IPS-18c (cell line): Measurements from ENCODE around the gene MCC.
"Not testable (repeated sequence)": the region's sequence is repeated elsewhere in the genome, so short reads cannot be mapped to it uniquely, and the experiment has no call there.

Experiments used
- H3K4me3 ChIP-seq: 2 replicates; pipeline ENCODE4 v1.7.0; 2013; ENCODE audit warnings: low read depth, mild to moderate bottlenecking, low read length, moderate library complexity; ENCODE audit not compliant: insufficient read depth
- H3K9me3 ChIP-seq: one replicate; pipeline ENCODE4 v1.6.1; 2013; ENCODE audit warnings: mild to moderate bottlenecking, low read length, moderate library complexity; ENCODE audit not compliant: control insufficient read depth, insufficient read depth

The MCC gene

DNA sequence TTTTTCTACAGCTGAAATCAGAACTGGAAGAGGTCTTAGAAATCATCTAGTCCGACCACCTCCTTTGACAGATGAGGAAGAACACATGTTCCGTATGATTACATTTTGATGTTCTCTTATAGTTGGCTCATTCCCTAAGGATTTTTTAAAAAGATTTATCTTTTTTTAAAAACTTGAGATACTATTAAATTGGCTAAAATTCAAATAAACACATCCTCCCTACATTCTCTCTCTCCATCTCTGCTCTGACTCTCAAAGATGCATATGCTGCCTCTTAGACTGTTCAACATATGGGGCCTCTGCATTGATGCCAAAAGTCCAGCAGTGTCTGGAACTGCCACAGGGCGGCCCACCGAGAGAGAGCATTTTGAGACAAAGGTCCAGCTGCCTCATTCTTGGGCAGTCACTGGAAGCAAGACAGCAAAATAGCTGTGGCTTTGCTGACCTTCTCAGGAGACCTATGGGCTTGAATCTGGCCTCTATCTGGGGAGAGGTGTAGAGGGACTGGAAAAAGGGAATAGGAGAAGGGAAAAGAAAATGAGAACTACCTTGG is 40.7 kb downstream of the MCC start:
- Histone ChIP-seq H3K9me3 (no peaks in the 10 kb centered on the region), H3K4me3 (no peak overlapping the region)

DNA sequence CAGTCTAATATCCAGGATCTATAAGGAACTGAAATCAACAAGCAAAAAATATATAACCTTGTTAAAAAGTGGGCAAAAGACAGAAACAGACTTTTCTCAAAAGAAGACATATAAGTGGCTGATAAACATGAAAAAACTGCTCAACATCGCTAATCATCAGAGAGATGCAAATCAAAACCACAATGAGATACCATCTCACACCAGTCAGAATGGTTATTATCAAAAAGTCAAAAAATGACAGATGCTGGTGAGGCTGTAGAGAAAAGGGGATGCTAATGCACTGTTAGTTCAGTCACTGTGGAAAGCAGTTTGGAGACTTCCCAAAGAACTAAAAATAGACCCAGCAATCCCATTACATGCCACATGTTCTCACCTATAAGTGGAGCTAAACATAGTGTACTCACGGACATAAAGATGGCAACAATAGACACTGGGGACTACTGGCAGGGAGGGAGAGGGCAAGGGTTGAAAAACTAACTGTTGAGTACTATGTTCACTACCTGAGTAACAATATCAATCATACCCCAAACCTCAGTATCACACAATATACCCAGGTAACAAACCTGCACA is 41.8 kb downstream of the MCC start:
- Histone ChIP-seq H3K9me3 (no peaks in the 10 kb centered on the region), H3K4me3 (no peak overlapping the region)

DNA sequence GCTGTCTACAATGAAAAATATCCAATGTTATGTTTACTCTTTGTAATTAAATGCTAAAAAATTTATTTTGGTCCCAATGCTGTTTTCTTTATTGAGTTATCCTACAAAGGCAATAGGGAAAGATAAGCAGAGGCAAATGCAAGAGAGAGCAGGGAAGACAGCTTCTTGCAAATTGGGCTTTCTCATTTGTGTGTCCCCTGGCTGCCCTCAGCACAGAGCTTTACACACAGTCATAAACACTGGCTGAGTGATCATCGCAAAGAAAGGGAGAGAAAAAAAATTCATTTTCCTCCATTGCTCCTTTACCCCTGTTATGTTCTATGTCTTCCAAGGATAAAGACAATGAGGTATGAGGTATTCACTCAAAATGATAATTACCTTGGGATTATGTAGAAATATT is 51.1 kb downstream of the MCC start:
- no peak overlapping the region for H3K4me3 ChIP-seq
- no peaks in the 10 kb centered on the region for H3K9me3 ChIP-seq

DNA sequence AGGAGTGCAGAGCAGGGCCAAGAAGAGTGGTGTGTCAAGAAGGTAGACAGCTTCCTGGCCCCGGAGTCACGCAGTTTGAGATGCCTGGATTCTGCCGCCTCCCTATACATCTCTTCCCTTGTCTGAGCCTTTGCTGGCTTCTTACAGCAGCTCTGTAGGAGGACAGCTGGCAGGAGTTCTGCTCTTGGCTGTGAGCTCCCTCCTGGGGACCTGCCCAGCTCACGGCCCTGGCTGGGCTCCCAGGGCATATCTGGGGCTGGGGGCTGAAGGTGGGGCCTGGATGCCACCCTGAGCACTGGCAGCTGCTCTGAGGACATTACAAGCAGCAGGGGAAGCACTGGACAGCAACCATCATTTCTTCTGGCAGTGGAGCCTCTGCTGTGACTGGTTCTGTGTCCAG is 52.7 kb downstream of the MCC start:
- no peaks in the 10 kb centered on the region for H3K9me3 ChIP-seq
- H3K4me3 ChIP-seq, result no peak overlapping the region

DNA sequence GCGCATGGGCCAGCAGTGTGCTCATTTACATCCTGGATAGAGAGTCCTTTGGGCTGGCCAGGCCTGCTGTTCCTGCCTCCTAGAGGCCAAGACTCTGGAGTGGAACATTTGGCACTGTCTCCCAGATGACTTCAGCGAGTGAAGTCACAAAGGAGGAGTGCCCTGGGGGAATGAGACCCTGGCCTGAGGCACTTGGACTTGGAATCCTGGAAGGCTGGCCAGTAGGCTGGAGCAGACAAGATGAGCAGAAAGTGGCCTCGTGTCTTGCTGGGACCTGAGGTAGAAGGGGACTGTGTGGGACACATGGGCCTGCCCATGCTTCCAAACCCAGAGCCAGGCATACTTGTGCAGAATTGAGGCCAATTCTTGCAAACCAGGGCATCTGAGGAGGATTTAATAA is 53.4 kb downstream of the MCC start, which contains the start of gene TSSK1B:
Gene TSSK1B, minus strand, starts transcription at position 101 of the 400 bp plus-strand sequence. CDS start 150 bp downstream, outside the sequence.
- no peaks in the 10 kb centered on the region for H3K9me3 ChIP-seq
- no peak within 1 kb of the TSS for H3K4me3 ChIP-seq

DNA sequence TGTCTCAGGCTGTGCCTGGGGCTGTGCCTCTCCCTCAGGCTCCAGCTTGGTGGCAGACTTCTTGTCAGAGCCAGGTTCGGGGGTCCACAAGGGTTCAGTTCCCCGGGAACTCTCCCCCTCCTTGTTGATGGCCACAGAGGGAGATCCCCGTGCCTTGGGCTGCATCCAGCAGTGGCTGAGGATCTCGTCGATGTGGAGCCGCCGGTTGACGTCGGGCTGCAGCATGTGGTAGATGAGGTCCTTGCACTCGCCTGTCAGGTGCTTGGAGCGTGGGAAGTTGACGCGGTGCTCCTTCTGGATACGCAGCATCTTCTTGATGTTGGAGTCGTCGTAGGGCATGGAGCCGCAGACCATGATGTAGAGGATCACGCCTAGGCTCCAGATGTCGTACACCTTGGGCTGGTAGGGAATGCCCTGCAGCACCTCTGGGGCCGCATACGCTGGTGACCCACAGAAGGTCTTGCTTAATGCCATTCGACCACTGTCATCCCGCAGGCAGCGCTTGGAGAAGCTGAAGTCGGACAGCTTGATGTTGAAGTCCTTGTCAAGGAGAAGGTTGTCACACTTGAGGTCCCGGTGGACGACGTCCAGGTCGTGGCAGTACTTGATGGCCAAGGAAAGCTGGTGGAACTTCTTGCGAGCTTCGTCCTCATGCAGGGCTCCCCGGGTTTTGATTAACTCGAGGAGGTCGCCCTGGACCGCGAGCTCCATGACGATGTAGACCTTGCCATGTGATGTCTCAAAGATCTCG is 54.2 kb downstream of the MCC start:
- no peaks in the 10 kb centered on the region for H3K9me3 ChIP-seq
- no peak overlapping the region for H3K4me3 ChIP-seq

DNA sequence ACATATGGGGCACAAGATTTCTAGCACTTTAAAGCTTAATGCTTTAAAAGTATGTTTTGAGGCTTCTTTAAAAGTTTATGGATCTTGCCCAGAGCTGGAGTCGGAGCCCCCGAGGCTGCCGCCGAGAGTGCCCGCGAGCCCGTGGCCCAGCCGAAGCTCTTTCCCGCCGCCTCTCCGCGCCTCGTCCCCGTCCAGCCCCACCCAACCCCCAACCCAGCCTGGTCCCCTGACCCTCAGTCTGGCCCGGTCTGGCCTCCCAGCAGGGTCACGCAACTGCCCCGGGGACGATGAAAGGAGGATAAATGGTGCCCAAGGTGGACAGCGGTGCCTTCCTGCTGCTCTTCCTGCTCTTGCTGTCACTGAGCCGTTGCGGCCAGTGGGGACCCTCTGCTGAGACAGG is 55.2 kb downstream of the MCC start:
- Histone ChIP-seq H3K4me3 (no peak overlapping the region), H3K9me3 (no peaks in the 10 kb centered on the region)

DNA sequence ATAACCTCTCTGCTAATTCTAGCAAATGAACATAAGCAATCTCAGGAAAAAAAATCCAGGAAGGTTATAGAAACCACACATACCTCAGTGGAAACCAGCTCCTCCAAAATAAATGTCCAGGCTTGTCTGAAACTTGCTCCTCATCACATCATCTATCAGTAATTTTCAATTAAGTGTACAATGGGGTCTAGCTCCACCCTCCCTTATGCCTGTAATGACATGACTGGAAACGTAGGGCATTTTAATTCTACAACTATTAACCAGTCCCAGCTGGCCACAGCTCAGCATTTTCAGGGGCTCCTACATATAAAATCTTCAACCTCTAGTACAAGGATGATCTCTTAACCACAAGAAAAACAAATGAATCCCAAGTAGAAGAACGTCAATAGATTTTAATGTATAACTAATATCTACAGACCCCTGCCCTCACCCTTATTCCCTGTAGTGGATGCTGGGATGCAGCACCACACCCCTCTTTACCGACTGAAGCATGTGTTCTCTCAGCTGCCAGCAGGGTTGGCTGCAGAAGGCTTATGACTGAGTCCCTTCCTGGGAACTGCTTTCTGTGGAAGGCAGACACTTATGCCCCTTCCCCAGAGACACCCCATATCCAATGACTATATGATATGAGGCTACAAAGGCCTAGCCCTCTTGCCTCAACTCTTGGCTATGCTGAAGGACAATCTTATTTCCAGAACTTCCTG is 60.2 kb downstream of the MCC start:
- no peak overlapping the region for H3K4me3 ChIP-seq
- H3K9me3 ChIP-seq, result no peaks in the 10 kb centered on the region

DNA sequence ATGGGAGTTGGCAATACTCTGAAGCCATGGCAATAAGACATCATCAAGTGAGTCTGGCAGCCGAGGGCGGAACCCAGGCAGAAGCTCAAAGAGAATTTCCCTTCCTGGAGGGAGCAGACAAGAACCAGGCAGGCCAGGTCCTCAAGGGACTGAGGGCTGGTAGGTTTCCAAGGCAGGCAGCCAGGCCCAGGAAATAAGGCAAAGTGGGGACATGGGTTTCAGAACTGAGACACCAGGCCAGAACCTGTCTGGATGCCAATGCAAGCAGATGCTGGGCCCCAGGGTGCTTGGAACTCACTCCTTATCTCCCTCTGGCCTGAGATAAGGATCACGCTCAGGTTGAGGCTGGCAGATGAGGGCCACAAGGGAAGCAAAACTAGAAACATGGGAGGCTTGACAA is 62.3 kb downstream of the MCC start:
- Histone ChIP-seq H3K9me3 (no peaks in the 10 kb centered on the region), H3K4me3 (no peak overlapping the region)

DNA sequence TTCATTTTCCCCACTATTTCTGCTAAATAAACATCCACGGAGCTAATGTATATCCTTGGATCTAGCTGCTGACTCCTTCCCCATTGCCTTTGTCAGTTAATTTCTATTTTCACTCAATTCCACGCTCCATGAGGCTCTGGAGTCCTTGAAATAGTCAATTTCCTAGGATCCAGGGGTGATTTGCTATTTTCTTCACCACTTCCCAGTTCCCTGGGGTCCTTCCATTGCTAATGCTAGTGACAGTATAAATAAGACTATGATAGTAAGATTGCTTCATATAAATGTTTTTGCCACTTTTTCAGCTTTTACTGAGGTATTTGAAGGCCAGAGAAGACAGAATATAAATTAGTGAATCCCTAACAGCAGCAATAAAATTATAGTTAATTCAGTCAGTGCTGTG is 66.6 kb downstream of the MCC start:
- no peak overlapping the region for H3K4me3 ChIP-seq
- H3K9me3 ChIP-seq, result no peaks in the 10 kb centered on the region

DNA sequence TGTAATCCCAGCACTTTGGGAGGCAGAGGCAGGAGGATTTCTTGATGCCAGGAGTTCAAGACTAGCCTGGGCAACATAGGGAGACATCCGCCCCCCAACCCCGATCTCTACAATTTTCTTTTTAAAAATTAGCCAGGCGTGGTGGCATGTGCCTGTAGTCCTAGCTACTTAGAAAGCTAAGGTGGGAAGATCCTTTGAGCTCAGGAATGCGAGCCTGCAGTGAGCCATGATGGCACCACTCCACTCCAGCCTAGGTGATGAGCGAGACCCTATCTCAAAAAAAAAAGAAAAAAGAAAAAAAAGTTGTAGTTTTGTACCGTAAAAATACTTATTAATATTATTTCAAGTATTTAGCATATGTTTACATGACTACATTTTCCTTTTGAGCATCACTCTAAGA is 82.7 kb downstream of the MCC start:
- no peak overlapping the region for H3K4me3 ChIP-seq
- peaks cover 3% of the 10 kb centered on the region for H3K9me3 ChIP-seq

DNA sequence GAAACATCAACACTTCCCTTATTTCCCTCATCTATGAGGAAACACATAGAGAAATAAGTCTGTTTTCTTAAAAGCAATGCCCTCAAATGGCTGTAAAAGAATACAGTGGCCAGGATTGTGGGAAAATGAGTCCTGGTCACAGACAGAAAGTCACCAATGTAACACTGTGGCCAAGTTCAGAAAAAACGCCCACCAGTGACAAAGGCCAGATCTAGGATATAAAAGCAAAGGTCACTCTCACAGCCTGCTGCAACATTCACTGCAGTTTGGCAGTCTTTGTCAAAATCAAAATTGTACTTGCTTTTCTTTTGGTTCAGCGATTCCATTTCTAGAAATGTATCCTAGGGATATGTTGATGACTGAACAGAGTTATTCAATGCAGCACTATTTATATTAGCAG is 84.0 kb downstream of the MCC start:
- H3K9me3 ChIP-seq, result peaks cover under 1% of the 10 kb centered on the region
- no peak overlapping the region for H3K4me3 ChIP-seq

DNA sequence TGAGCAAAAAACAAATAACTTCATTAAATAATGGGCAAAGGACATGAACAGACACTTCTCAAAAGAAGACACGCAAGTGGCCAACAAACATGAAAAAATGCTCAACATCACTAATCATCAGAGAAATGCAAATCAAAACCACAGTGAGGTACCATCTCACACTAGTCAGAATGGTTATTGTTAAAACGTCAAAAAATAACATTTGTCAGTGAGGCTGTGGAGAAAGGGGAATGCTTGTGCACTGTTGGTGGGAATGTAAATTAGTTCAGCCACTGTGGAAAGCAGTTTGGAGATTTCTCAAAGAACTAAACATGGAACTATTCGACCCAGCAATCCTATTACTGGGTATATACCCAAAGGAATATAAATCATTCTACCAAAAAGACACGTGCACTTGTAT is 90.3 kb downstream of the MCC start:
- H3K4me3 ChIP-seq, H3K9me3 ChIP-seq: not testable (repeated sequence)

DNA sequence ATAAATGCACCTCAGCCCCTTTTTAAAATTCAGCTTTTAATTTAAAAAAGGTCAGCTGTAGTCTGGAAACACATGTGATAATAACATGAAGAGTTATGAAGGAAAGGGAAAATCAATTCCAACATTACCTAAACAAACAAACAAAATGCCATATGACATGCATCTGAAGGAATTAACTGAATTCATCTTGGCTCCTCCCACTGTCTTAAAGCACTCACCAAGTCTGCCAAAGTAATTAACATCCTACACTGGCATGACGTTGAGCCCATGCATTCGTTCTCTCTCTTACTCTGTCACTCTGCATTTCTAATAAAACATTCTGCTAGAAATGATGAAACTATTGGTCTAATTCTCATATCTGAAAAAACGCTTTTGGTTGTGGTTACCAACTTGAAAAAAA is 91.2 kb downstream of the MCC start:
- Histone ChIP-seq H3K9me3 (no peaks in the 10 kb centered on the region), H3K4me3 (no peak overlapping the region)

DNA sequence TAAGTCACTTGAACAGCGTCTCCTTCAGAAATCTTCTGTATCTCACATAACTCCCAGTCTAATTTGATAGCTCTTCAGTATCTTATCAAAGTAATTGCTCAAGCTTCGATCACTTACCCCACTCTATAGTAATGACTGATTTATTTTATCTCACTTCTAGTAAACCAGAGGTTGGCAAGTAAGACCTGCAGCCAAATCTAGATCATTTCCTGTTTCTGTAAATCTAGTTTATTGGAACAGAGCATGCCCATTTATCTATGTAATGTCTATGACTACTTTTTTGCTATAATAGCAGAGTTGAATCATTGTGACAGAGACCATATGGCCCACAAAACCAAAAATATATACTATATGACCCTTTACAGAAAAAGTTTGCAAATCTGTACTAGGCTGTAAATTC is 93.6 kb downstream of the MCC start:
- no peaks in the 10 kb centered on the region for H3K9me3 ChIP-seq
- no peak overlapping the region for H3K4me3 ChIP-seq

DNA sequence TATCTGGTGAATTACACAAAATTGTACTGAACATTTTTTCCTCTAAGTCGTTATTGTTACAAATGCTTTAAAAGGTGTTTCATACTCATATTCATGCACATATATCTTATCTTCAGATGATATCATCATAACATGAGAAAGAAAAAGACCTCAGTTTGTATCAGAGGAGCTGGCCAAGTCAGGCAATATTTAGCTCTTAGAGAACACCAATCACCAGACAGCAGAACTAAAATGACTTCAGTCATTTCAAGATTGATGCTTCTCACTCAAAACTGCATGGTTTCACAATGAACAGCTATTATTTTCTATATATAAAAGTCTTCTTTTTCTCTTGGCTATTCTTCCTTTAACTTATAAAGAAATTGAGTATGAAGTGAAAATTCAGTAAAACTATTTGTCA is 98.0 kb downstream of the MCC start:
- no peak overlapping the region for H3K4me3 ChIP-seq
- H3K9me3 ChIP-seq, result no peaks in the 10 kb centered on the region

DNA sequence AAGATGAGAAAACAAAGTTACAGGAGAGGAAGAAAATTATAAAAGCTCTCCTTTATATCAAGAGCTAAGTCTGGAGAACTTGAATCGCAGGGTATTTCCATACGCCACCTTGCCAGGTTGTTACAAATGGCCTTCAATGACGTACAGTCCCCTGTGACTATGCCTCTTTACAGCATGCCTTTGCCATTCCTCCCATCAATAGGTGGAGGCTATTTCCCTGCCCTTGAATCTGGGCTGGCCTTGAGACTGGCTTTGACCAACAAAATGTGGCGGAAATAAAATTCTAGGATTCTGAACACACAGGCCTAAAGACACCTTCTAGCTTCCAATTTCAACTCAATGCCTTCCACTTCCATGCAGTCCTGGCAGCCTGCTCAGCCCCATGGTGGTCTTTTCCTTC is 99.1 kb downstream of the MCC start:
- Histone ChIP-seq H3K4me3 (no peak overlapping the region), H3K9me3 (no peaks in the 10 kb centered on the region)

DNA sequence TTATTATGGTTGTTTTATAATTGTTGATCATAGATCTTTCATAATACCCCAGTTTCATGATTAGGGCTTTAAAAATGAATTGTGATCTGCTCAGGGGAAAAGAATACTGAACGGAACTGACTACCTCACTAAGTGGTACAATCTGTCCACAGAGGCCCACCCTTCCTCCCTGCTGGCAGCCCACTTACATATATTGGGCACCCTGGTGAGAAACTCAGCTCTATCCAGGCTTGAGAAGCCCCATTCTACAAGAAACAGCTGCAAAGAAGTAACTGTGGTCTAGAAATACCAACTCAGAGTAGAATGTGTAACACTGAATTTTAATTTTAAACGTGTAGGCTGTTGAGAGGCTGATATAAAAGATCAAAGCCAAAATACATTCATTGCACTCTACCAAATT is 100.4 kb downstream of the MCC start:
- Histone ChIP-seq H3K9me3 (no peaks in the 10 kb centered on the region), H3K4me3 (no peak overlapping the region)
